Umbilical cord (tissue), 2 donors: ENCODE results near the gene C8A. TPM values are rescaled to one million over a fixed set of nuclear protein-coding genes. Genes with fewer than 3 reads are reported as not detected.

Source experiments
- DNase-seq: peaks from one replicate; pipeline ENCODE4 v3.0.0-alpha.2; 2015; ENCODE audit warnings: low spot score
- total RNA-seq: library from RNA; depleted of rRNA; stranded (reverse); fragments of >200 nt; gene quantifications from one replicate; pipeline ENCODE4 v1.2.3, GENCODE V29; 2014; ENCODE audit warnings: low replicate concordance; ENCODE audit not compliant: insufficient read depth

Gene C8A
- total RNA-seq = not detected

GRCh38 chr1:56854521-56855099 lies at the start of gene C8A:
Gene C8A, plus strand, starts transcription at chr1:56854797. Its CDS starts 105 bp downstream, at chr1:56854902.
- no peak for DNase-seq

GRCh38 chr1:56806804-56807203 lies 47.8 kb upstream of the C8A start:
- no peak for DNase-seq

GRCh38 chr1:56808410-56808809 lies 46.2 kb upstream of the C8A start:
- no peak for DNase-seq

GRCh38 chr1:56811331-56811730 lies 43.3 kb upstream of the C8A start:
- no peak for DNase-seq

GRCh38 chr1:56814205-56814604 lies 40.4 kb upstream of the C8A start:
- no peak for DNase-seq

GRCh38 chr1:56816264-56816663 lies 38.3 kb upstream of the C8A start:
- DNase-seq = no peak

- DNase-seq = no peak
Observed at GRCh38 chr1:56816909-56817308, 37.7 kb upstream of the C8A start.

GRCh38 chr1:56817716-56818463 lies 36.7 kb upstream of the C8A start:
- no peak for DNase-seq

- DNase-seq = no peak
Observed at GRCh38 chr1:56819387-56819899, 35.2 kb upstream of the C8A start, which contains the start of gene FYB2. Gene FYB2, minus strand, starts transcription at chr1:56819404. Its CDS starts 114 bp downstream, at chr1:56819290.

- DNase-seq = peak; percentile 69
Observed at GRCh38 chr1:56820755-56821461, 33.7 kb upstream of the C8A start.

- peak; percentile 32 for DNase-seq
Observed at GRCh38 chr1:56821462-56821797, 33.2 kb upstream of the C8A start.

GRCh38 chr1:56824271-56824670 lies 30.3 kb upstream of the C8A start:
- DNase-seq = no peak

GRCh38 chr1:56824938-56825337 lies 29.7 kb upstream of the C8A start:
- no peak for DNase-seq

GRCh38 chr1:56825436-56825835 lies 29.2 kb upstream of the C8A start:
- DNase-seq = no peak

GRCh38 chr1:56827711-56828110 lies 26.9 kb upstream of the C8A start:
- no peak for DNase-seq

GRCh38 chr1:56830052-56830451 lies 24.5 kb upstream of the C8A start:
- no peak for DNase-seq

- DNase-seq = peak; percentile 84
Observed at GRCh38 chr1:56831871-56832693, 22.5 kb upstream of the C8A start.

GRCh38 chr1:56833088-56833487 lies 21.5 kb upstream of the C8A start:
- DNase-seq = peak; percentile 12

GRCh38 chr1:56834137-56834900 lies 20.3 kb upstream of the C8A start:
- no peak for DNase-seq

- DNase-seq = no peak
Observed at GRCh38 chr1:56835657-56836056, 18.9 kb upstream of the C8A start.

- no peak for DNase-seq
Observed at GRCh38 chr1:56836359-56836758, 18.2 kb upstream of the C8A start.
